GM21360 (cell line): ENCODE data around the gene ARAP2.

ENCODE experiments used
- ATAC-seq: cut with Tn5 transposase; IDR thresholded peaks from one replicate; pipeline ENCODE4 v1.9.1; 2021; ENCODE audit warnings: mild to moderate bottlenecking, moderate library complexity; ENCODE audit not compliant: unreplicated experiment

Gene ARAP2

DNA sequence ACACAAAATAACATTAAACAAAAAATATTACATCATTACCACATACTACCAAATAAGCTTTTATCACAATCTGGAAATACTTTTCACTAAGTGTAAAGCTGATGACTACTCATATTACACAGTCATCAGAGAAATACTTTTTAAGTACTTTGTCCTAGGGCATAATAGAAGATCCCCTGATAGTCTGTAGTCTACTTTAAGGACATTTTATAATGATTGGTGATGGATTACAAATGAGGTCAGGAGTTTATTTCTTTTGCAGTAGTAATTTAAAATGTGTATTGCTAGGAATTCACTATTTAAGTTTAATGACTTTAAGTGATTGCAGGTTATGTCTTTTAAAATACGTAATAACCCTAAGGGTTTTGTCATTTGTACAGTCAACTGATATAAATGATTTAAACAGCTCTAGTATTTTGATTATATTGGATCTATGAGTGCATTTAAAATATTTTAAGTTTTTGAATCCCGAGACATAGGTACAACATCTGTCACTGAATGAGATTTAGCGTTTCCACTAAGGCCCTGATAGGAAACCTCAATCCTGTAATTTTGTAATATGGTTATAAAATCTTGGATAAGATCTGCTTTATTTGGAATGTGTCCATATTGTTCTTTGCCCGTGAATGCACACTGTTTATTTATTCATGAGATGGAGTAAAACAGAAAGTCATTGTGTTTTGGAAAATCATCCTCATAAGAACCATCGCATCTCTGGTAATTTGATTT, 189.5 kb downstream of the ARAP2 start:
- ATAC-seq = no peak

DNA sequence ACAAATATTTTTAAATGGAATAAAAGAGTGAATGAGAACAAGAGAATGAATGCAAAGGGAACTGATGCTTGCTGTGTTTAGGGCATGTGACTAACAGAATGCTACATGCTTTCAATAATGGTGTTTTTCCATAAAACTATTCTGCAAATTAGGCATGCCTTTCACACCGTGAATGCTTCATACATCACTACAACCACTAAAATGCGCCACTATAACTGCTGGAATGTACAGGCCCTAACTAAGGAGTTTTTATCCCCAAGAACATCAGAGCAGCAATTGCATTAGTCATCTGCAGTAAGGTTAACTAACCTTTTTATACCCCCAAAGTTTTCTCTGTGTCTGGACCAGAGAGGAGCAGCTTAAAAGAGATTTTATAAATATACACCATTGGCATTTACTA, 190.4 kb downstream of the ARAP2 start:
- ATAC-seq = no peak

- ATAC-seq = no peak
Observed at GRCh38 chr4:36051634-36052033, 192.7 kb downstream of the ARAP2 start.

- no peak for ATAC-seq
Observed at GRCh38 chr4:36046026-36046425, 198.3 kb downstream of the ARAP2 start.

DNA sequence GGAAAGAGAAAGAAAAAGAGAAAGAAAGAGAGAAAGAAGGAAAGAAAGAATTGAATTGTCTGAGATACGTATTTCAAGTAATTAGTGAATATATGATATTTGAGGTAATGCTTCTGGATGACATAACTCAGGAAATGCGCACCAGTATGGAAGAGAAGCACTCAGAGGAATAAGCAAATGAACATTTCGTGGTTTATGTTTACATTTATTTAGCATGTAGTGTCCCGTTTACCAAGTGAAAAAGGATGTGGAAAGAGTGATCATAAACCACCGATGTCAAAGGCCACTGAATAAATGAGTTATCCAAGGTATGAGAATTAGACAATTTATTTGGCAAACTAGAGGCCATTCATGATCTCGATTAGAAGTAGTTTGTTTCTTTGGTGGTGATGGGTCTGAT, 200.4 kb downstream of the ARAP2 start:
- no peak for ATAC-seq

DNA sequence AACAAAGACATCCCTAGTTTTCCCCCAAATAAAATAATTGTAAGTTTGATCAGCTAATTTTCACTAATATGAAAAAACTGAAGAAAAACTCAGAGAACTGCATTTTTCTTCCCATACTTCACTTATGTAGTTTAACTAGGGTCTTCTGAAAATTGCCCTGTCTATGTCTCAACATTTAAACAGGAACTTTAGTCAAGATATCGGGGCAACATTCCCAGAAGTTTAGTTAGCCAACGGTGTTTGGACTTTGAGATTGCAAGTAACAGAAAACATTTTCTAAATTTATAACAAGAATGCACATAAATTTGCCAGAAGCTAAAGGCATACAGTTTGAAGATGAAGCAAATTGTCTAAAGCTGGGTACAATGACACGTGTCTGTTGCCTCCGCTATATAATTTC, 201.1 kb downstream of the ARAP2 start:
- ATAC-seq = no peak

- no peak for ATAC-seq
Observed at GRCh38 chr4:36042122-36042970, 202.0 kb downstream of the ARAP2 start.

DNA sequence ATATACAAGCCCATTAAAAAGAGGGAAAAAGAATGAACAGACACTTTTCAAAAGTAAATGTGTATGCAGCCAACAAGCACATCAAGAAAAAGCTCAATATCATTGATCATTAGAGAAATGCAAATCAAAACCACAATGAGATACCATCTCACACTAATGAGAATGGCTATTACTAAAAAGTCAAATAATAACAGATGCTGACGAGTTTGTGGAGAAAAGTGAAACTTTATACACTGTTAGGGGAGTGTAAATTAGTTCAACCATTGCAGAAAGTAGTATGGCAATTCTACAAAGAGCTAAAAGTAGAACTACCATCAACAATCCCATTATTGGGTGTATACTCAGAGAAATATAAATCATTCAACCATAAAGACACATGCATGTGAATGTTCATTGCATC, 203.0 kb downstream of the ARAP2 start:
- ATAC-seq = no peak

- ATAC-seq = no peak
Observed at GRCh38 chr4:36039026-36039425, 205.3 kb downstream of the ARAP2 start.

- no peak for ATAC-seq
Observed at GRCh38 chr4:36038491-36038890, 205.8 kb downstream of the ARAP2 start.

DNA sequence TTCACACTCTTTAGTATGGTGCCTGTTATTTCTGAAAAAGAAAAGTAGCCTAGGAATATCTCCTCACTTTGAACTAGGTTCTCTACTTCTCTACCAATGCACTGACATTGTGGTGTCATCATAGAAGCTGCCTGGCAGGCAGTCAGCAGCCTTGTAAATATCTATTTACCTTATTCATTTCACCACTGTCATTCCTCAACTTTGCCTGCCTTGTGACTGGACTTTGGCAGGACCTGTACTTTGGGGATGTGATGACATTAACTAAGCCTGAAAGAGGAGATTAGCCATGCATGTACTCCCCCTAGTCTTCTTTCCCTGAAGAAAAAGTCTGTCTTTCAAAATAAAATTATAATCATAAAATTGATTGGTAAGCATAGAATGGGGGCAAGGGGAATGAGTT, 207.2 kb downstream of the ARAP2 start:
- no peak for ATAC-seq

GRCh38 chr4:36029951-36030350, 214.4 kb downstream of the ARAP2 start:
- ATAC-seq = no peak

- ATAC-seq = no peak
Observed at GRCh38 chr4:36027203-36027602, 217.1 kb downstream of the ARAP2 start.

- no peak for ATAC-seq
Observed at GRCh38 chr4:36026348-36026880, 217.9 kb downstream of the ARAP2 start.

GRCh38 chr4:36024901-36025660, 219.2 kb downstream of the ARAP2 start:
- ATAC-seq = no peak

- no peak for ATAC-seq
Observed at GRCh38 chr4:36020351-36020750, 224.0 kb downstream of the ARAP2 start.
